Measurements from ENCODE around the gene MYOM3. TPM values are rescaled to one million over a fixed set of nuclear protein-coding genes. Genes with fewer than 3 reads are reported as not detected.

Gene MYOM3
- total RNA-seq, 1 experiment from 2014 or later: not detected

- Histone ChIP-seq H3K9me3 (ENCODE audit: low read depth, low read length, poor library complexity, severe bottlenecking) (no peaks in the 10 kb centered on the region), H3K36me3 (ENCODE audit: insufficient read depth, low read length, poor library complexity, severe bottlenecking) (no peaks in the 10 kb centered on the region), H3K4me1 (ENCODE audit: insufficient read depth, low read length, poor library complexity, severe bottlenecking) (no peaks in the 10 kb centered on the region), H3K4me3 (ENCODE audit: low read depth, low read length, poor library complexity, severe bottlenecking) (no peak overlapping the region), H3K27me3 (replicated peaks; ENCODE audit: insufficient read depth, low read depth, low read length, poor library complexity) (no peaks in the 10 kb centered on the region), H3K27ac (ENCODE audit: low read depth, low read length, poor library complexity, severe bottlenecking) (no peak overlapping the region)
- TF ChIP-seq CTCF (conservative IDR thresholded peaks at IDR 0.05; ENCODE audit: low read depth, low read length) (no peak), EZH2 (IDR thresholded peaks at IDR 0.05; ENCODE audit: borderline replicate concordance, low read depth, low read length, poor library complexity, severe bottlenecking) (no peak)
- BruUV-seq (replicated peaks): no TSS peak
- ChIA-PET POLR2A (ENCODE audit: low non-redundant PET) (no interaction called here), CTCF (no interaction called here)
- DNase-seq (ENCODE audit: low spot score): no peak
- intact Hi-C loops (cut with micrococcal nuclease; ENCODE audit: unreplicated experiment): no loop called here
Observed at GRCh38 chr1:24138476-24139221, 26.7 kb upstream of the MYOM3 start.

- CTCF ChIA-PET: no interaction called here
- TF ChIP-seq CTCF (conservative IDR thresholded peaks at IDR 0.05; ENCODE audit: low read depth, low read length) (no peak), EZH2 (IDR thresholded peaks at IDR 0.05; ENCODE audit: borderline replicate concordance, low read depth, low read length, poor library complexity, severe bottlenecking) (no peak)
- no peak for DNase-seq (ENCODE audit: low spot score)
- POLR2A ChIA-PET (ENCODE audit: low non-redundant PET): interaction anchor here (0.7 kb wide), 1 partner anchor 13 kb away, joined by 6 read pairs; no protein-coding TSS in a partner anchor
- no peaks in the 10 kb centered on the region for H3K27me3 ChIP-seq (replicated peaks; ENCODE audit: insufficient read depth, low read depth, low read length, poor library complexity)
- H3K36me3 ChIP-seq (ENCODE audit: insufficient read depth, low read length, poor library complexity, severe bottlenecking): no peaks in the 10 kb centered on the region
- no TSS peak for BruUV-seq (replicated peaks)
- H3K4me3 ChIP-seq (ENCODE audit: low read depth, low read length, poor library complexity, severe bottlenecking): no peak overlapping the region
- H3K9me3 ChIP-seq (ENCODE audit: low read depth, low read length, poor library complexity, severe bottlenecking): no peaks in the 10 kb centered on the region
- H3K27ac ChIP-seq (ENCODE audit: low read depth, low read length, poor library complexity, severe bottlenecking): no peak overlapping the region
- intact Hi-C loops (cut with micrococcal nuclease; ENCODE audit: unreplicated experiment): no loop called here
- no peaks in the 10 kb centered on the region for H3K4me1 ChIP-seq (ENCODE audit: insufficient read depth, low read length, poor library complexity, severe bottlenecking)
Observed at GRCh38 chr1:24136956-24137539, 25.1 kb upstream of the MYOM3 start.

- no peaks in the 10 kb centered on the region for H3K27me3 ChIP-seq (replicated peaks; ENCODE audit: insufficient read depth, low read depth, low read length, poor library complexity)
- no peak for DNase-seq (ENCODE audit: low spot score)
- H3K4me3 ChIP-seq (ENCODE audit: low read depth, low read length, poor library complexity, severe bottlenecking): no peak overlapping the region
- no peaks in the 10 kb centered on the region for H3K4me1 ChIP-seq (ENCODE audit: insufficient read depth, low read length, poor library complexity, severe bottlenecking)
- intact Hi-C loops (cut with micrococcal nuclease; ENCODE audit: unreplicated experiment): no loop called here
- ChIA-PET CTCF (no interaction called here), POLR2A (ENCODE audit: low non-redundant PET) (no interaction called here)
- H3K36me3 ChIP-seq (ENCODE audit: insufficient read depth, low read length, poor library complexity, severe bottlenecking): no peaks in the 10 kb centered on the region
- no peaks in the 10 kb centered on the region for H3K9me3 ChIP-seq (ENCODE audit: low read depth, low read length, poor library complexity, severe bottlenecking)
- no peak overlapping the region for H3K27ac ChIP-seq (ENCODE audit: low read depth, low read length, poor library complexity, severe bottlenecking)
- TF ChIP-seq CTCF (conservative IDR thresholded peaks at IDR 0.05; ENCODE audit: low read depth, low read length): no peak
- no peak for TF ChIP-seq EZH2 (IDR thresholded peaks at IDR 0.05; ENCODE audit: borderline replicate concordance, low read depth, low read length, poor library complexity, severe bottlenecking)
- BruUV-seq (replicated peaks): no TSS peak
Observed at GRCh38 chr1:24134376-24134775, 22.4 kb upstream of the MYOM3 start.

Data from A673 (cell line).